ENCODE measurements around the gene MT1F. TPM values are rescaled to one million over a fixed set of nuclear protein-coding genes. Genes with fewer than 3 reads are reported as not detected.

Gene MT1F
- total RNA-seq, 1 experiment from 2014 or later: 36.3 TPM

DNA sequence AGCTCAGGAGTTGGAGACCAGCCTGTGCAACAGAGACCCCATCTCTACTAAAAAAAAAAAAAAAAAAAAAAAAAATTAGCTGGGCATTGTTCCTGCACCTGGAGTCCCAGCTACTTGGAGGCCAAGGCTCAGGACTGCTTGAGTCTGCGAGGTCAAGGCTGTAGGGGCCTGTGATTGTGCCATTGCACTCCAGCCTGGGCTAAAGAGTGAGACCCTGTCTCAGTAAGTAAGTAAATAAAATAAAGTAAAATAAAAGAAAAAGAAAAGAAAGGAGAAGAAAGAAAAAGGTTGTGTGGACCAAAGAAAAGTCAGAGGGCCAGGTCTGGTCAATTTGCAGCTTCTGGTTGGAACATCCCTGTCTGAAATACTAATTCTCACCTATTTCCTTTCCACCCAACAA, 42.9 kb downstream of the MT1F start:
- Histone ChIP-seq H3K9me3 (ENCODE audit: low read length) (no peaks in the 10 kb centered on the region), H3K36me3 (ENCODE audit: insufficient read depth, low read length) (no peaks in the 10 kb centered on the region), H3K27ac (ENCODE audit: low read length) (no peak overlapping the region), H3K4me1 (ENCODE audit: low read length) (peaks cover 8% of the 10 kb centered on the region), H3K4me2 (ENCODE audit: low read depth, low read length, poor library complexity, severe bottlenecking) (no peak overlapping the region), H3K9me2 (replicated peaks; ENCODE audit: insufficient read depth, low read length) (no peaks in the 10 kb centered on the region), H2AFZ (ENCODE audit: low read length) (no peak overlapping the region), H3K79me2 (ENCODE audit: low read length) (no peaks in the 10 kb centered on the region), H3K4me3 (ENCODE audit: low read length) (no peak overlapping the region), H3K9ac (ENCODE audit: low read length) (no peak overlapping the region), H4K20me1 (ENCODE audit: insufficient read depth, low read depth, low read length) (no peaks in the 10 kb centered on the region), H3K27me3 (ENCODE audit: low read length) (no peaks in the 10 kb centered on the region)
- DNase-seq: no peak

DNA sequence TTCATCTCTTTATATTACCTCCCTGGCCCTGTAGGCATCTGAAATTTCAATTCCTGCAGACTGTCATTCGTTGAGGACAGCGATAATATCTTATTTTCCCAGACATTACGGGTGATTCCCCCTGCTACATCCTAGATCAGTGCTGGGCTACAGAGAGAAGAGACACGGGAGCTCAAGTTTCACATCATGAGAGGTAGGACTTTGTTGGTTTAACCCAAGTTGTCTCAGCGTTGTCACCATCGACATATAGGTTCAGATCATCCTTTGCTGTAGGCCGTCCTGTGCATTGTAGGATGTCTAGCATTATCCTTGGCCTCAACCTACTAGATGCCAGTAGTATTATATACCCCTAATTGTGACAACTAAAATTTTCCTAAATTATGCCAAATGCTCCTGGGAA, 43.8 kb downstream of the MT1F start:
- H3K4me3 ChIP-seq (ENCODE audit: low read length): no peak overlapping the region
- DNase-seq: no peak
- no peaks in the 10 kb centered on the region for H3K79me2 ChIP-seq (ENCODE audit: low read length)
- no peaks in the 10 kb centered on the region for H3K9me2 ChIP-seq (replicated peaks; ENCODE audit: insufficient read depth, low read length)
- H3K36me3 ChIP-seq (ENCODE audit: insufficient read depth, low read length): no peaks in the 10 kb centered on the region
- no peaks in the 10 kb centered on the region for H3K9me3 ChIP-seq (ENCODE audit: low read length)
- no peak overlapping the region for H3K9ac ChIP-seq (ENCODE audit: low read length)
- no peaks in the 10 kb centered on the region for H3K27me3 ChIP-seq (ENCODE audit: low read length)
- H3K27ac ChIP-seq (ENCODE audit: low read length): no peak overlapping the region
- 0 out of 2 replicates have a peak overlapping the region, but pooled peaks have one; percentile 31 for H2AFZ ChIP-seq (ENCODE audit: low read length)
- H3K4me1 ChIP-seq (ENCODE audit: low read length): peaks cover 8% of the 10 kb centered on the region
- H4K20me1 ChIP-seq (ENCODE audit: insufficient read depth, low read depth, low read length): no peaks in the 10 kb centered on the region
- H3K4me2 ChIP-seq (ENCODE audit: low read depth, low read length, poor library complexity, severe bottlenecking): no peak overlapping the region

DNA sequence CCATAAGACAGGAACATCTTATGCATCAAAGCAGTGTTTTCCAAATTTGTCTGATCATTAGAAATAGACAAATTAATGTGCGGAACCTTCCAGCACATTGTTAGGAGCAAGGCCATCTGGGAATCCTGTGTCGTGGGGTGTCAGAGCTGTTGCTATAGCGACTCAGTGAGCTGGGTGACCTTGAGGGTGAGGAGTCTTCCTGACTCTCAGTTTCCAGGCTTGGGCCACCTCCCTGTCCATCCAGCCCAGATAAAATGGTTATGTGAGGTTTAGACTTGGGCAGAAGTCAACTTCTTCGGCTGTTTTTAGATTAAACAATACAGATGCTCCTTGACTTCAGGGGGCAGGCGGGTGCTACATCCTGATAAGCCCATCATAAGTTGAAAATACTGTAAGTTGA, 45.1 kb downstream of the MT1F start:
- Histone ChIP-seq H3K4me1 (ENCODE audit: low read length) (peaks cover 8% of the 10 kb centered on the region), H3K79me2 (ENCODE audit: low read length) (no peaks in the 10 kb centered on the region), H3K36me3 (ENCODE audit: insufficient read depth, low read length) (no peaks in the 10 kb centered on the region), H3K4me2 (ENCODE audit: low read depth, low read length, poor library complexity, severe bottlenecking) (no peak overlapping the region), H3K9me2 (replicated peaks; ENCODE audit: insufficient read depth, low read length) (no peaks in the 10 kb centered on the region), H3K27me3 (ENCODE audit: low read length) (no peaks in the 10 kb centered on the region), H2AFZ (ENCODE audit: low read length) (no peak overlapping the region), H3K4me3 (ENCODE audit: low read length) (no peak overlapping the region), H3K9ac (ENCODE audit: low read length) (no peak overlapping the region), H4K20me1 (ENCODE audit: insufficient read depth, low read depth, low read length) (no peaks in the 10 kb centered on the region), H3K9me3 (ENCODE audit: low read length) (no peaks in the 10 kb centered on the region), H3K27ac (ENCODE audit: low read length) (no peak overlapping the region)
- DNase-seq: no peak

Other genes with a start within 250 kb of the MT1F start
- 243 and 284 TPM in 2 replicates for gene AMFR, start 232.4 kb upstream of the MT1F start, total RNA-seq (2014; rRNA removed; shearing (Covaris generic); ENCODE audit: low replicate concordance)
- gene NUDT21, start 206.6 kb upstream of the MT1F start, total RNA-seq (2014; rRNA removed; shearing (Covaris generic); ENCODE audit: low replicate concordance): 73.2 and 170 TPM in 2 replicates
- 51.9 and 61.0 TPM in 2 replicates for gene OGFOD1, start 206.4 kb upstream of the MT1F start, total RNA-seq (2014; rRNA removed; shearing (Covaris generic); ENCODE audit: low replicate concordance)
- 55.5 and 66.2 TPM in 2 replicates for gene BBS2, start 137.9 kb upstream of the MT1F start, total RNA-seq (2014; rRNA removed; shearing (Covaris generic); ENCODE audit: low replicate concordance)
- not detected in 2 replicates for gene MT4, start 92.9 kb upstream of the MT1F start, total RNA-seq (2014; rRNA removed; shearing (Covaris generic); ENCODE audit: low replicate concordance)
- not detected in 2 replicates for gene MT3, start 68.4 kb upstream of the MT1F start, total RNA-seq (2014; rRNA removed; shearing (Covaris generic); ENCODE audit: low replicate concordance)
- gene MT2A, start 49.4 kb upstream of the MT1F start, total RNA-seq (2014; rRNA removed; shearing (Covaris generic); ENCODE audit: low replicate concordance): 292 and 385 TPM in 2 replicates
- not detected in 2 replicates for gene MT1E, start 32.2 kb upstream of the MT1F start, total RNA-seq (2014; rRNA removed; shearing (Covaris generic); ENCODE audit: low replicate concordance)
- not detected in 2 replicates for gene MT1M, start 25.3 kb upstream of the MT1F start, total RNA-seq (2014; rRNA removed; shearing (Covaris generic); ENCODE audit: low replicate concordance)
- gene MT1A, start 19.3 kb upstream of the MT1F start, total RNA-seq (2014; rRNA removed; shearing (Covaris generic); ENCODE audit: low replicate concordance): not detected in 2 replicates
- 2.7 and 5.7 TPM in 2 replicates for gene MT1B, start 6.1 kb upstream of the MT1F start, total RNA-seq (2014; rRNA removed; shearing (Covaris generic); ENCODE audit: low replicate concordance)
- gene MT1G, start 10.1 kb downstream of the MT1F start, total RNA-seq (2014; rRNA removed; shearing (Covaris generic); ENCODE audit: low replicate concordance): not detected in 2 replicates
- 4.6 TPM in 1 of 2 replicates, not detected in the other for gene MT1H, start 11.9 kb downstream of the MT1F start, total RNA-seq (2014; rRNA removed; shearing (Covaris generic); ENCODE audit: low replicate concordance)
- gene MT1X, start 24.5 kb downstream of the MT1F start, total RNA-seq (2014; rRNA removed; shearing (Covaris generic); ENCODE audit: low replicate concordance): 238 and 374 TPM in 2 replicates
- gene NUP93, start 72.2 kb downstream of the MT1F start, total RNA-seq (2014; rRNA removed; shearing (Covaris generic); ENCODE audit: low replicate concordance): 112 and 116 TPM in 2 replicates
- gene SLC12A3, start 207.2 kb downstream of the MT1F start, total RNA-seq (2014; rRNA removed; shearing (Covaris generic); ENCODE audit: low replicate concordance): 0.14 TPM in 1 of 2 replicates, not detected in the other

All from Karpas-422 (cell line).